Epidermal melanocyte (primary cell): ENCODE results near the gene RTRAF.

Source experiments
- DNase-seq: peaks from one replicate; pipeline ENCODE4 v3.0.0; 2011; ENCODE audit warnings: low spot score; ENCODE audit not compliant: insufficient read length

The RTRAF gene

DNA sequence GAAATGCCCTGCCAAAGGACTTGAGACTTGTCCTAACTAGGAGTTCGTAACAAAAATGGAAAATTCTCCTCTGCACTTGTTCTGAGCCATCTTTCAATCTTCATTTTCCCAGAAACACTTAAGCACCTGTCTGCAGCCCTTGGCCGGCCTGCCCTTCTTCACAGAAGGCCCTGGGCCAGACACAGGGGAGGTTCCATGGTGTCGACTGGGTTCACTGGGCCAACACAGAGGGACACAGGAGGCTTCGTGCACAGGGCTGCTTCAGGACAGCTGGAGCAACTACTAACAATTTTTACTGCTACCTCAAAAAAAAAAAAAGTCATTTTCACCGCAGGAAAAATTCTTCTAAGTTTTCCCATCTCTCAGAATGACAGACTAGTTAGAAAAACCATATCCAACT is 59.9 kb downstream of the RTRAF start:
- no peak for DNase-seq

DNA sequence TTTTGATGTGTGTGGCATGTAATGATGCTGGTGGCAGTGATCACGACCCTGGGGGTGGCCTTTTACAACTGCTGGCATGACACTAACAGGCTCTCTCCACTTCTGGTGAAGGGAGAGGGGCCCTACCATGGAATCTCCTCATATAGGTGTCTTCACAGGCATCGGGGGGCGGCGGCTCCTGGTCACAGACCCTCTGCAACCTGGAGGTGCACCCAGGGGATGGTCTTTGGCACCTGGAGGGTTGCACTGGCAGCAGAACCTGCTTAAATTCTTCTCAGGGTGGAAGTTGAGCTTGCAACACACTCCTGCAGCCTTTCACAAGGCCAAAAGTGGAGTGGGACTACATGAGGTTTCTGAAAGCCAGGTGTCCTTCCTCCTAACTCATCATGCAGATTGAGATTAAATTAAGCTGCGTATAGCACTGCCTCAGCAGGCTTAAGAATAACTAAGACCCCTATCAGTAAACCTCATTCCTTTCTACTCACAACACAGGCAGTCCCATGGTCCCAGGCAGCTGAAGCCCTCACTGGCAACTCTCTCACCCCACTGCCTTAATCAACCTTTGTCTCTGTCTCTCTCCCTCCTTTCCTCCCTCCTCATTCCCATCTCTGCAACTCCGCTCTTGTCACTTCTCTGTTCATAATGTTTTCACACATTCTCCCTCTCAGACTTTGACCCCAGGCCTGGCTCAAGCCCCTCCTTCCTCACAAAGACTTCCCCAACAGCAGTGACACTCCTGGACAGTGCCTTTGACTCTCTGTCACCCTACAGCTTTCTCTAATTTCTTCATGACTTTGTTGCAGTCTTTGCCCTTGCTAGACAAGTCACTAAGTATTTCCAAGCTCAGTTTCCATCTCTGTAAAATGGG is 60.6 kb downstream of the RTRAF start:
- DNase-seq = no peak

DNA sequence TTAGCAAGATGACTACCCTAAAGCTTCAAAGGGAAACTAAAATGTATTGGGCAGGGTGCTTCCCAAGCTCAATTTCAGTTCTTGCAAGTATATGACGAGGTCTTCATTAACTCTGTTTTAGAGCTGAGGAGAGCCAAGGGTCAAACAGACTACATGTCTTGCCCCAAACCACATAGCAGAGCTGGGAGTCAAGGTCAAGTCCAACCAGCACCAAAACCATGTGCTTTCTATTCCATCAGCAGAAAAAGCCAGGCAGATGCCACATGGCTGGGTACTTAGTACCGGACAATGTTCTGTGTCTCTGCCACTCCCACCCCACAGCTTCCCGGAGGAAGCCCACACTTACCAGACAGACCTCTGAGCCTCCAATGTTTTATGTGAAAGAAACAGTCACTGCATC is 61.9 kb downstream of the RTRAF start:
- no peak for DNase-seq

DNA sequence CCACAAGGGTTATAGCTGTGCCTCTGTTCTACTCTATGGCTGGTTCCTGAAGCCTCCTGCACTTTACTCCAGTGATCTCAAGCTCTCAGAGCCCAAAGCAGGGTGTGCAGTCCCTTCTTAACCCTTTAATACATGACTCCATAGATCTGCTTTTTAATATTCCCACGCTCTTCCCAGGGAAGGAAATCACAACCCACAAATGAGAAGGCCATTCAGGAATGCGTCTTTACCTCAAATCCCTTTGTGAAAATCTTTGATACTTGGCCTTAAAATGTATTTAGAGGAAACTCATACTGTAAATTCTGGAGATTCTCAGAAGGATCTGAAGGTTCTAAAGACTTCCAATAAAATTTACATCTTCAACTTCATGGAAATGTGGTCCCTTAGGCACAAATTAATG is 62.5 kb downstream of the RTRAF start:
- no peak for DNase-seq

DNA sequence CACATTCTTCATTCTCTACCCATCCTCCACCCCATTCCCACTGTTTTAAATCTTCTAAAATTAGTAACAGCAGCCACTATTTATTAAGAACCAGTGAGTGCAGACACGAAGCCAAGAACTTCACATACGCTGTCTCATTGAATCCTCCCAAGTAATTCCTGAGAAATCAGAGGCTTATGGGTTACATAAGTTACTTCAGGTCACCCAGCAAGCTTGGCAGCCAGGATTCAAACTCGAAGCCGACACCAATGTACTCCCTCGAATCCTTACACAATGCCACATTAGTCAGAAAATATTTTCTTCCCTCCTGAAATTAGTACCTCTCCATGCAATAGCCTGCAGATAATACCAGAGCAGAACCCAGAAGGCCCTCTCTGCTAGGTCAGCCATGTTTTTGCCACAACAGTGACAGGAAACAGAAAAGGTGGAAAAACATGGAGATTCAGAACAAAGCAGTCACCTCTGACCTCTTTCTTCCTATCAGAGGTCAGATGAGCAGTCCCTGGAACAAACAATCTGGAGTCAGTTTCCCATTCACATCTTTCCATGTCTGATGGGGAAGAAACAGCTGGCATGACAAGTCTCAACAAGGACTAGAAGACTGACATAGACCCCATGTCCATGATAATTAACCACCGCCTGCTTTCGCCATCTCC is 63.1 kb downstream of the RTRAF start:
- DNase-seq = no peak

DNA sequence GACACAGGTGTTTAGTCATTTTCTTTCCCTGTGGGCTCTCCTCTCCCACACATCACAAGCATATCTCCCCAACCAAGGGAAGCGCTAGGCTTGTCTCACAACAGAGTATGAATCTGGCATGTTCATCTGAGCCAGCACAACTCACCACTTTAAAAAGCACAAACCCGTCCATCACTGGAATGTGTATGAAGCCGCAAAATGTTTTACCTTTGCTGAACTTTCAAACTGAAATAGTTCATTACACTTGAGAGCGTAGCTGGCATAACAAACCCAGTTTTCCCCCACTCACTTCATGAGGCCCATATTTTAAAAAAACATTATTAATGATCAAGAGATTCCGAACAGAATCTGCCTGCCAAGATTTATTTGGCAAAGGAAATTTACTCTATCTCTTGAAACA is 63.7 kb downstream of the RTRAF start:
- DNase-seq = no peak

DNA sequence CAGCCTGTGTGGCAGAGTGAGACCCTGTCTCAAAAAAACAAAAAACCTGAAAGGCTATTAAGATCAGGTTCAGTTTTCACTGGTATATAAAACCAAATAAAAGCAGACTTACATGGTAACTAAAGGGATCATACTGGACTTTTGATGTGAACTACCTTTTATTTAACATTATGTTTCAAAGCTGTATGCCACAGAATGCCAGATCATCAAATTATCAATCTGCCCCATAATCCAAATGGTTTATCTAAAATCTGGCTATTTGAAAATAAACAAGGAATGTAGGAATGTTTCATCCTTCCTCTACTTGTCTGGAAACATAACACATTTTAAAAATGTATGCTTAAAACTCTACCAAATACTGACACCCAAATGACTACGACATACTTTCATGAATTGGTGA is 65.3 kb downstream of the RTRAF start:
- no peak for DNase-seq

DNA sequence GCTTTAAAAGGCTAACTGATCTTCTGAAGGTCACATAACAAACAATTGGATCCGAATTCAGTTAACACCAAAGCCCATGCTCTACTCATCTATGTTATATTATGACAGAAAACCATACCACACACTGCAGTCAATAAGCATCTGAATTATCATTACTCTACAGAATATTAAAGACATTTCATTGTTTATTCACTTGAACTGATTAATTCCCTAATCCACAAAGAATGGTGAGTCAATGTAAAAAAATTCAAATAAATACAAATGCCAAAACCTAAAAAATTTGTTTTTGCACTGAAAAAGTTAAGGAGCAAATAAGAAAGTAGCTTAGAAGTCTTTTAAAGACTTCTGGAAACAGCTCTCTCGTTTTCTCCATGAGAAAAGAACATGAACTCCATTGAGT is 65.8 kb downstream of the RTRAF start:
- no peak for DNase-seq

DNA sequence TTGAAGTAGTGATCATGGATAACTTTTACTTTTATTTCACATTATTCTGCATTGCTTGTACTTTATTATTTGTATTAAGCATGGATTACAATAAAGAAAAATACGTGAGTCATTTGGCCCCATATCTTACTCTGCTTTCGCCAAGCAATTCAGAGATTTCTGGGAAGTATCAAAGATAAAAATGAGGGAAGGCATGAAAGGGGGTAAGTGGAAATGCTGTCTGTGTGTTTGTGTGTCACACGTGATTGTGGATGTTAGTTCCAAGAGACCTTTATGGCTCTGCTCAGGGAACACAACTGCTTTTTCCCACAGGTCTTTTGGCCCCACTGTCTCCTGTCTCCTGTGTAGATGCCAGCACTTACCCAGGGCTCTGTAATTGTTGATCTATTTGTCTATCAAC is 69.0 kb downstream of the RTRAF start:
- DNase-seq = no peak

DNA sequence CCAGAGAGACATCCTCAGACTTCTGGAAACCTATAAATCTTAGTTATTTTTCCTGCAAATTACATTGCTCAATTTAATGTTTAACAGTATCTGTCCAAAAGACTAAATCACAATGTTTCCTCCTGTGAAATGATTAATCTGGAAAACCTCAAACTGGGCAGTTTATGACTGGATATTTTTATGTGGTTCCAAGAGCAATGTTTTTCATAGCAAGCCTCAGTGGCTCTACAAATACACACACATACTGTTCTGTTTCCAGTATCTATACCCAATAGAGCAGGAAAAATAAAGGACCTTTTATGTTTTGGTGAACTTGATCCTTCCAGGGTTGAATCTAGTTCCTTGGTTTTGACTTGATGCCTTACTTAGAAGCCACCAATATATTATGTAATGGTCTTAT is 70.3 kb downstream of the RTRAF start:
- DNase-seq = no peak

DNA sequence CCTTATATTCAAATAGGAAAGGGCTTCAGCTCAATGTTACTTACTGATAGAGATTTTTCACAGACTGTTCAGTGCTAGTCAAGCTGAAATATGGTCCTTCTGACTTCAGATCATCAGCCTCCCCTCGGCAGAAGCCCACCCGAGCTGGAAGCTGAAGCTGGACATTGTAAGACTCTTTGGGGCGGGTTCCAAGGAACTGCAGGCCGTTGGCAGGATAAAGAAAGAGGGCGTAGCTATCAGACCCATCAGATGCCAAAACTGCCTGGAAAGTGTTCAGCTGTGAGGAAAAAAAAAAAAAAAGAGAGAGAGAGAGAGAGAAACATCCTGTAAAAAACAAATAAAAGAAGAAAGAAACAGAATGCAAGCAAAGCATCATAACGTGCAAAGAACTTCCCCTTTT is 70.7 kb downstream of the RTRAF start:
- DNase-seq = no peak
